Endodermal cell (in vitro differentiated cells): ENCODE results near the gene TMEM209. TPM values are rescaled to one million over a fixed set of nuclear protein-coding genes. Genes with fewer than 3 reads are reported as not detected.

Source experiments
- DNase-seq: peaks from one replicate; pipeline ENCODE4 v3.0.0-alpha.2; 2017
- H3K27ac ChIP-seq: 2 replicates; pipeline ENCODE4 v1.5.1; 2013; ENCODE audit warnings: mild to moderate bottlenecking, low read depth, low read length, moderate library complexity
- H3K27me3 ChIP-seq: 2 replicates; pipeline ENCODE4 v1.6.1; 2013; ENCODE audit warnings: mild to moderate bottlenecking, low read length, moderate library complexity; ENCODE audit not compliant: insufficient read depth, control insufficient read depth, poor library complexity, severe bottlenecking
- H3K36me3 ChIP-seq: 2 replicates; pipeline ENCODE4 v1.7.0; 2013; ENCODE audit warnings: mild to moderate bottlenecking, low read length, moderate library complexity; ENCODE audit not compliant: control insufficient read depth, insufficient read depth
- H3K4me1 ChIP-seq: one replicate; pipeline ENCODE4 v1.7.0; 2013; ENCODE audit warnings: low read length; ENCODE audit not compliant: control insufficient read depth, insufficient read depth
- H3K4me3 ChIP-seq: 2 replicates; pipeline ENCODE4 v1.5.1; 2013; ENCODE audit warnings: mild to moderate bottlenecking, low read length, moderate library complexity
- H3K9ac ChIP-seq: 2 replicates; pipeline ENCODE4 v1.6.1; 2013; ENCODE audit warnings: mild to moderate bottlenecking, low read length, moderate library complexity; ENCODE audit not compliant: poor library complexity, severe bottlenecking; ENCODE audit errors: extremely low read depth
- H3K9me3 ChIP-seq: 2 replicates; pipeline ENCODE4 v1.6.1; 2013; ENCODE audit warnings: mild to moderate bottlenecking, low read length, moderate library complexity; ENCODE audit not compliant: control insufficient read depth
- H3K27ac Mint-ChIP-seq: 2 replicates; pipeline ENCODE4 v1.8.0; 2020; ENCODE audit warnings: mixed read lengths
- H3K27me3 Mint-ChIP-seq: 2 replicates; pipeline ENCODE4 v1.8.0; 2021; ENCODE audit warnings: mild to moderate bottlenecking, mixed read lengths; ENCODE audit not compliant: insufficient read depth
- H3K36me3 Mint-ChIP-seq: 2 replicates; pipeline ENCODE4 v1.8.0; 2020; ENCODE audit warnings: low read depth, mixed read lengths
- H3K4me1 Mint-ChIP-seq: 2 replicates; pipeline ENCODE4 v1.8.0; 2020; ENCODE audit warnings: mixed read lengths
- H3K4me3 Mint-ChIP-seq: 2 replicates; pipeline ENCODE4 v1.8.0; 2020; ENCODE audit warnings: mild to moderate bottlenecking, moderate library complexity, mixed read lengths
- H3K9me3 Mint-ChIP-seq: 2 replicates; pipeline ENCODE4 v1.8.0; 2020; ENCODE audit warnings: mild to moderate bottlenecking, mixed read lengths
- WGBS, 2 experiments: methylation state at CpG; one replicate each; pipeline versions ENCODE4 v1.1.5 to v1.1.7; 2013; ENCODE audit warnings: missing lambda C conversion rate in 2 of 2, mixed read lengths in 1 of 2; ENCODE audit not compliant: insufficient coverage in 1 of 2, insufficient read length in 1 of 2; 5-methylcytosine and 5-hydroxymethylcytosine counted together
- total RNA-seq, 2 donors: library from RNA; stranded (reverse); fragmentation: NEBNext Ultra II Directional in 1 of 2; extraction: Animal tissue kit (Norgen Biotek cat#: 25700) in 1 of 2; gene quantifications; 2 replicates in 1 of 2; 3 replicates in 1 of 2; pipeline ENCODE4 v1.2.1, GENCODE V29; 2021
- TF ChIP-seq, protein P1 (sequence below): fragments of 200-600 bp; sonication (generic); conservative IDR thresholded peaks from 2 replicates; pipeline ENCODE4 v1.5.0; 2021; ENCODE audit warnings: antibody characterized with exemption, mild to moderate bottlenecking

Gene TMEM209
- total RNA-seq, 2 donors from 2014 or later: 30.9 to 37.9 TPM

DNA sequence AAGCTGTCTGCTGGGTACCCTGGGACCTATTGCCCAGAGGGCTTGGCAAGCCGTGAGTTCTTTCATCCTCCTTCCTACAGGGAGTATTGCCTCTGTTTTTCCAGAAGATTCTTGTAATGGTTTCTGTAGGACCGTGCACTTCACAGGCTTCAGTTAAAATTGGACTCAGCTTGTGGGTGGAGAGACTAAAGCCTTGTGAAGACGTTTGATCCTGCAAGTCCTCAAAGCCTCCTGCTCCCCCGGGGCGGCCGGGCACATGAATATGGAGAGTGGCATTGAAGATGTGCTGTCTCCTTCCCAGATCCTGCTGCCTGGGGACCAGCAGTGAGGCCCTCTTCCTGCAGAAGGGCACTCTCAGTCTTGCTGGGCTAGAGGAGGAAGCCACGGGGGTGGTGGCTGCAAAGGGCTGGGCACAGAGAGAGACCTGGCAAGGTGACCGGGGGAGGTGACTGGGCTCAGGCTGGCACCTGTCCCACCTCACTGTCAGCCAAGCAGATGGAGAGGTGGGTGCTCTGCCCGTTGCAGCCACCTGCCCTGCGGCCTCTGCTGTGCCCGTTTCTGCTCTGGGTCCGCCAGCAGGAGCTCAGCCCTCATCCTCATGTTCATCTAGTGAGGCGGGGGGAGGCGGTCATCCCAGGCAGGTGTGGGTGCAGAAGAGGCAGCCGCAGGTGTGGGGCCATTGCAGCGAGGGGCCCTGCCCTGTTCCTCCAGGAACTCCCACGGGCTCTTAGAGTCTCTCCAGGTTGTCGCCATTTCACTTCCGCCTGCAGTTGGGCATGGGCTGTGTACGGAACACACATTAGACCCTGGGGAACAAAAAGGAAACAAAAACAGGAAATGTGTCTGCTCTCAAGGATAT is 55.7 kb downstream of the TMEM209 start:
- H3K4me1 ChIP-seq: no peaks in the 10 kb centered on the region
- WGBS, 2 experiments: 87% methylated on average over 9 to 20 of the region's 20 CpGs
- TF ChIP-seq, protein P1, sequence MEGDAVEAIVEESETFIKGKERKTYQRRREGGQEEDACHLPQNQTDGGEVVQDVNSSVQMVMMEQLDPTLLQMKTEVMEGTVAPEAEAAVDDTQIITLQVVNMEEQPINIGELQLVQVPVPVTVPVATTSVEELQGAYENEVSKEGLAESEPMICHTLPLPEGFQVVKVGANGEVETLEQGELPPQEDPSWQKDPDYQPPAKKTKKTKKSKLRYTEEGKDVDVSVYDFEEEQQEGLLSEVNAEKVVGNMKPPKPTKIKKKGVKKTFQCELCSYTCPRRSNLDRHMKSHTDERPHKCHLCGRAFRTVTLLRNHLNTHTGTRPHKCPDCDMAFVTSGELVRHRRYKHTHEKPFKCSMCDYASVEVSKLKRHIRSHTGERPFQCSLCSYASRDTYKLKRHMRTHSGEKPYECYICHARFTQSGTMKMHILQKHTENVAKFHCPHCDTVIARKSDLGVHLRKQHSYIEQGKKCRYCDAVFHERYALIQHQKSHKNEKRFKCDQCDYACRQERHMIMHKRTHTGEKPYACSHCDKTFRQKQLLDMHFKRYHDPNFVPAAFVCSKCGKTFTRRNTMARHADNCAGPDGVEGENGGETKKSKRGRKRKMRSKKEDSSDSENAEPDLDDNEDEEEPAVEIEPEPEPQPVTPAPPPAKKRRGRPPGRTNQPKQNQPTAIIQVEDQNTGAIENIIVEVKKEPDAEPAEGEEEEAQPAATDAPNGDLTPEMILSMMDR: no peak
- H3K9me3 ChIP-seq: no peaks in the 10 kb centered on the region
- no peak overlapping the region for H3K4me3 ChIP-seq
- H3K36me3 ChIP-seq: no peaks in the 10 kb centered on the region
- no peak overlapping the region for H3K4me3 Mint-ChIP-seq
- peaks cover 4% of the 10 kb centered on the region for H3K4me1 Mint-ChIP-seq
- H3K27ac ChIP-seq: no peak overlapping the region
- no peak for DNase-seq
- H3K27me3 Mint-ChIP-seq: no peaks in the 10 kb centered on the region
- no peaks in the 10 kb centered on the region for H3K36me3 Mint-ChIP-seq
- H3K9ac ChIP-seq: no peak overlapping the region
- no peak overlapping the region for H3K27ac Mint-ChIP-seq
- no peaks in the 10 kb centered on the region for H3K9me3 Mint-ChIP-seq
- no peaks in the 10 kb centered on the region for H3K27me3 ChIP-seq

DNA sequence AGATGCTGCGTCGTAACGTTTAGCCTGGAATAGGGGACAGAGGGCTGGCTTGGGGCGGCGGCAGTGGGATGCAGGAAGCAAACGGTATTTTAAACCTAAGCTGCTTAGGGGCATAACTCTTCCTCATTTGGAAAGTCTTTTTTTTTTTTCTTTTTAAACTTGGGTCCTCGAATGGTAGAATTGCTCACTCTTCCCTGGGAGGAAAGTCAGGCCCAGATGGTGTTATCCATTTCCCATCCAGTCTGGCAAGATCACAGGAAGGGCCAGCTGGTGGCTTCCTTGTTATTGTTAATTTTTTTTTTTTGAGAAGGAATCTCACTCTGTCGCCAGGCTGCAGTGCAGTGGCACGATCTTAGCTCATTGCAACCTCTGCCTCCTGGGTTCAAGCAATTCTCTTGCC is 56.6 kb downstream of the TMEM209 start:
- no peak overlapping the region for H3K4me3 Mint-ChIP-seq
- peaks cover 9% of the 10 kb centered on the region for H3K4me1 Mint-ChIP-seq
- WGBS, 2 experiments: 93 to 95% methylated on average over 4 to 9 of the region's 9 CpGs
- Histone ChIP-seq H3K9ac (no peak overlapping the region), H3K27me3 (no peaks in the 10 kb centered on the region), H3K4me1 (no peaks in the 10 kb centered on the region), H3K36me3 (no peaks in the 10 kb centered on the region), H3K9me3 (no peaks in the 10 kb centered on the region), H3K27ac (no peak overlapping the region), H3K4me3 (no peak overlapping the region)
- no peak for DNase-seq
- H3K9me3 Mint-ChIP-seq: no peaks in the 10 kb centered on the region
- no peak overlapping the region for H3K27ac Mint-ChIP-seq
- H3K27me3 Mint-ChIP-seq: no peaks in the 10 kb centered on the region
- TF ChIP-seq, protein P1: no peak
- no peaks in the 10 kb centered on the region for H3K36me3 Mint-ChIP-seq

DNA sequence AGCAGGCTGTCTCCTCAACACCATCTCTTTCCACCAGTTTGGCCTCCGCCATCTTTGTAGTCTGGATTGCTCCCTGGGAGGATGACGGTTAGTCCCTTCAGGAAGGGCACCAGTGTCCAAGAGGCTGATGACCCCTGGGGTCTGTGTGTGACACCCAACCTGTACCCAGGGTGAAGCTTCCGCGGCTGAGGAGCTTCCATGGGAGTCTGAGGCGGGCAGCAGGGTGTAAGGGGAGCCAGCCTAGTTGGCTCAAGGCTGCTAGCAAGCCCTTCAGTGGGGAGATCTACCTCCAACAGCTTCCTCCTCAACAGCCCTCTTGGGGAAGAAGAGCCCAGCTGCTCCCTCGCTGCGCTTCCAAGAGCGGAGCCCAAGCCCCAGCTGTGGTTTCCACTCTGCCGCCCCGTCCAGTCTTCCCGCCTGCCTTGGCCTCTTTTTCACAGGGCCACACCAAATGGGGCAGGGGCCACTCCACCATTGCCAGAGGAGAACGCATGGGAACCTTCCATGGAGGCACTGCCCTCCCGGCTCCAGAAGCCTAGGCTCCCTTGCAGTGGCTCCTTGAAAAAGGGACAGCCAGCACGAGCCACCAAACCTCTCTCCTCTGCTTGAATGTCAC is 57.4 kb downstream of the TMEM209 start:
- no peaks in the 10 kb centered on the region for H3K36me3 ChIP-seq
- H3K4me3 ChIP-seq: no peak overlapping the region
- no peak overlapping the region for H3K27ac ChIP-seq
- Mint-ChIP-seq H3K4me3 (no peak overlapping the region), H3K9me3 (no peaks in the 10 kb centered on the region), H3K27ac (no peak overlapping the region), H3K4me1 (peaks cover 9% of the 10 kb centered on the region), H3K27me3 (no peaks in the 10 kb centered on the region), H3K36me3 (no peaks in the 10 kb centered on the region)
- 92 to 94% methylated on average over 7 to 14 of the region's 14 CpGs for WGBS, 2 experiments
- H3K27me3 ChIP-seq: no peaks in the 10 kb centered on the region
- DNase-seq: no peak
- H3K9ac ChIP-seq: no peak overlapping the region
- no peaks in the 10 kb centered on the region for H3K4me1 ChIP-seq
- TF ChIP-seq, protein P1: no peak
- H3K9me3 ChIP-seq: no peaks in the 10 kb centered on the region
